ENCODE data around the gene VPS4B.

- no peak for TF ChIP-seq CTCF (IDR thresholded peaks at IDR 0.05; ENCODE audit: low read depth, low read length)
- TF ChIP-seq MAX (IDR thresholded peaks at IDR 0.05; ENCODE audit: low read depth, low read length) = no peak
- TF ChIP-seq POLR2A (IDR thresholded peaks at IDR 0.05; ENCODE audit: extremely low read depth, insufficient read length) = no peak
- no peak for TF ChIP-seq MYC (IDR thresholded peaks at IDR 0.05; ENCODE audit: low read depth, low read length)
Measured at GRCh38 chr18:63421514-63421913, 762 bp downstream of the VPS4B start.

Data from NB4 (cell line).